Body of pancreas (tissue), 4 donors: Measurements from ENCODE around the gene ROBO1.

Source experiments
- POLR2A ChIP-seq, 3 donors: fragments of 450-650 bp; IDR thresholded peaks; one replicate each; pipeline ENCODE4 v1.6.1; 2016; ENCODE audit warnings: antibody characterized with exemption in 3 of 3, mild to moderate bottlenecking in 2 of 3
- TF ChIP-seq, protein P1 (sequence below), 7 experiments: fragments of 450-650 bp in 4 of 7; fragments of 200-600 bp in 3 of 7; sonication (generic) in 3 of 7; IDR thresholded peaks; one replicate each; pipeline ENCODE4 v1.5.1; 2016 to 2019; ENCODE audit warnings: antibody characterized with exemption in 7 of 7

DNA sequence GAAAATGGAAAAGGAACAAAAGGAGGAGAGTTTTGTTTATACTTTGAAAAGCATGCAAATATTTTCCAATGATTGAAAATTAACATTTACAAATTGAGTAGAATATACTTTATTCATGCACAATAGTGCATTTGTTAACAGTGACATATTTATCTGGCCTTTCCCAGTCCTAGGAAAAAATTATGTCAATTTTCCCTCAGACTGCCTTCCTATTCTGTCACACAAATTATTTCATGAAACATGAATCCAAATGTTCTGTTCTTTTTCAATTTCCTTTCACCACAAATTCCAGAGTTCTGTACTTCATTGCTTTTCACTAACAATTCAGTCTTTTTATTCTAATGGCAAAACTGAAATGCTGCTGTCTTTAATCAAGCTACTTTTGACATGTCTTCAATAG, 945.1 kb downstream of the ROBO1 start:
- TF ChIP-seq, protein P1, sequence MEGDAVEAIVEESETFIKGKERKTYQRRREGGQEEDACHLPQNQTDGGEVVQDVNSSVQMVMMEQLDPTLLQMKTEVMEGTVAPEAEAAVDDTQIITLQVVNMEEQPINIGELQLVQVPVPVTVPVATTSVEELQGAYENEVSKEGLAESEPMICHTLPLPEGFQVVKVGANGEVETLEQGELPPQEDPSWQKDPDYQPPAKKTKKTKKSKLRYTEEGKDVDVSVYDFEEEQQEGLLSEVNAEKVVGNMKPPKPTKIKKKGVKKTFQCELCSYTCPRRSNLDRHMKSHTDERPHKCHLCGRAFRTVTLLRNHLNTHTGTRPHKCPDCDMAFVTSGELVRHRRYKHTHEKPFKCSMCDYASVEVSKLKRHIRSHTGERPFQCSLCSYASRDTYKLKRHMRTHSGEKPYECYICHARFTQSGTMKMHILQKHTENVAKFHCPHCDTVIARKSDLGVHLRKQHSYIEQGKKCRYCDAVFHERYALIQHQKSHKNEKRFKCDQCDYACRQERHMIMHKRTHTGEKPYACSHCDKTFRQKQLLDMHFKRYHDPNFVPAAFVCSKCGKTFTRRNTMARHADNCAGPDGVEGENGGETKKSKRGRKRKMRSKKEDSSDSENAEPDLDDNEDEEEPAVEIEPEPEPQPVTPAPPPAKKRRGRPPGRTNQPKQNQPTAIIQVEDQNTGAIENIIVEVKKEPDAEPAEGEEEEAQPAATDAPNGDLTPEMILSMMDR (IDR thresholded peaks at IDR 0.05) = no peak
- TF ChIP-seq POLR2A (IDR thresholded peaks at IDR 0.05) = no peak
